Fibroblast of the aortic adventitia (primary cell): ENCODE data around the gene FALEC. TPM values are rescaled to one million over a fixed set of nuclear protein-coding genes. Genes with fewer than 3 reads are reported as not detected.

ENCODE experiments used
- DNase-seq: peaks from one replicate; pipeline ENCODE4 v3.0.0-alpha.2; 2010; ENCODE audit warnings: low read depth
- H3K4me3 ChIP-seq: 2 replicates; pipeline ENCODE4 v1.5.1; 2011; ENCODE audit warnings: low read depth, mild to moderate bottlenecking, control low read depth, low read length, moderate library complexity
- CTCF ChIP-seq: IDR thresholded peaks from 2 replicates; pipeline ENCODE4 v1.5.1; 2011; ENCODE audit warnings: mild to moderate bottlenecking, low read length, control low read depth, inconsistent platforms; ENCODE audit not compliant: insufficient read depth
- total RNA-seq: library from RNA; depleted of rRNA; stranded (reverse); fragments of >200 nt; gene quantifications from 2 replicates; pipeline ENCODE4 v1.2.3, GENCODE V29; 2012; ENCODE audit warnings: low replicate concordance

The FALEC gene
- total RNA-seq, 1 donor = not detected

GRCh38 chr1:150476754-150477153 is 38.8 kb upstream of the FALEC start:
- no peak overlapping the region for H3K4me3 ChIP-seq
- no peak for TF ChIP-seq CTCF
- DNase-seq = no peak

- no peak for TF ChIP-seq CTCF
- DNase-seq = no peak
- no peak overlapping the region for H3K4me3 ChIP-seq
Observed at GRCh38 chr1:150477320-150477719, 38.2 kb upstream of the FALEC start.

- no peak for TF ChIP-seq CTCF
- peak; percentile 39 for DNase-seq
- no peak overlapping the region for H3K4me3 ChIP-seq
Observed at GRCh38 chr1:150477733-150478132, 37.8 kb upstream of the FALEC start.

- TF ChIP-seq CTCF = no peak
- DNase-seq = no peak
- no peak overlapping the region for H3K4me3 ChIP-seq
Observed at GRCh38 chr1:150479370-150479769, 36.2 kb upstream of the FALEC start.

GRCh38 chr1:150479927-150480352 is 35.6 kb upstream of the FALEC start:
- TF ChIP-seq CTCF = no peak
- no peak for DNase-seq
- no peak overlapping the region for H3K4me3 ChIP-seq

GRCh38 chr1:150484431-150484830 is 31.1 kb upstream of the FALEC start:
- DNase-seq = peak; percentile 33
- H3K4me3 ChIP-seq = no peak overlapping the region
- TF ChIP-seq CTCF = no peak

- TF ChIP-seq CTCF = peak; percentile 43
- peak; percentile 61 for DNase-seq
- H3K4me3 ChIP-seq = no peak overlapping the region
Observed at GRCh38 chr1:150484861-150485260, 30.7 kb upstream of the FALEC start.
